ENCODE measurements around the gene RERE. TPM values are rescaled to one million over a fixed set of nuclear protein-coding genes. Genes with fewer than 3 reads are reported as not detected.

Gene RERE
- total RNA-seq, 2 experiments from 2014 or later, result 45.8 to 57.1 TPM

DNA sequence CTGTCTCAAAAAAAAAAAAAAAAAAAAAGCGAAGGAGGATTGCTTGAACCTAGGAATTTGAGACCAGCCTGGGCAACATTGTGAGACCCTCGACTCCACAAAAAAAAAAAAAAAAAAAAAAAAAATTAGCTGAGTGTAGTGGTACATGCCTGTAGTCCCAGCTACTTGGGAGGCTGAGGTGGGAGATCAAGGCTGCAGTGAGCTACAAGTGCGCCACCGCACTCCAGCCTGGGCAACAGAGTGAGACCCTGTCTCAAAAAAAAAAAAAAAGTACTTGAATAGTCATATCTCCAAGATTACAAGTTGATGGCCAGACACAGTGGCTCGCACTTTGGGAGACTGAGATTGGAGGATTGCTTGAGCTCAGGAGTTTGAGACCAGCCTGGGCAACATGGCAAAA, 33.6 kb upstream of the RERE start:
- no peak overlapping the region for H3K27ac Mint-ChIP-seq
- no peaks in the 10 kb centered on the region for H3K27me3 Mint-ChIP-seq
- DNase-seq (no peak), ATAC-seq (no peak)
- no peak overlapping the region for H3K4me3 Mint-ChIP-seq
- TF ChIP-seq, protein P1, sequence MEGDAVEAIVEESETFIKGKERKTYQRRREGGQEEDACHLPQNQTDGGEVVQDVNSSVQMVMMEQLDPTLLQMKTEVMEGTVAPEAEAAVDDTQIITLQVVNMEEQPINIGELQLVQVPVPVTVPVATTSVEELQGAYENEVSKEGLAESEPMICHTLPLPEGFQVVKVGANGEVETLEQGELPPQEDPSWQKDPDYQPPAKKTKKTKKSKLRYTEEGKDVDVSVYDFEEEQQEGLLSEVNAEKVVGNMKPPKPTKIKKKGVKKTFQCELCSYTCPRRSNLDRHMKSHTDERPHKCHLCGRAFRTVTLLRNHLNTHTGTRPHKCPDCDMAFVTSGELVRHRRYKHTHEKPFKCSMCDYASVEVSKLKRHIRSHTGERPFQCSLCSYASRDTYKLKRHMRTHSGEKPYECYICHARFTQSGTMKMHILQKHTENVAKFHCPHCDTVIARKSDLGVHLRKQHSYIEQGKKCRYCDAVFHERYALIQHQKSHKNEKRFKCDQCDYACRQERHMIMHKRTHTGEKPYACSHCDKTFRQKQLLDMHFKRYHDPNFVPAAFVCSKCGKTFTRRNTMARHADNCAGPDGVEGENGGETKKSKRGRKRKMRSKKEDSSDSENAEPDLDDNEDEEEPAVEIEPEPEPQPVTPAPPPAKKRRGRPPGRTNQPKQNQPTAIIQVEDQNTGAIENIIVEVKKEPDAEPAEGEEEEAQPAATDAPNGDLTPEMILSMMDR (IDR thresholded peaks at IDR 0.05), result no peak
- intact Hi-C loops (cut with micrococcal nuclease), result no loop called here
- peaks cover 3% of the 10 kb centered on the region for H3K36me3 Mint-ChIP-seq (ENCODE audit: low read depth)
- POLR2A ChIA-PET, result no interaction called here
- CTCF ChIA-PET, result interaction anchor here (0.6 to 6.1 kb wide), 5 partner anchors 9 to 282 kb away, joined by 3 to 104 read pairs (median 42); no protein-coding TSS in a partner anchor
- no peaks in the 10 kb centered on the region for H3K4me1 Mint-ChIP-seq (ENCODE audit: low read depth)
- no peaks in the 10 kb centered on the region for H3K9me3 Mint-ChIP-seq

DNA sequence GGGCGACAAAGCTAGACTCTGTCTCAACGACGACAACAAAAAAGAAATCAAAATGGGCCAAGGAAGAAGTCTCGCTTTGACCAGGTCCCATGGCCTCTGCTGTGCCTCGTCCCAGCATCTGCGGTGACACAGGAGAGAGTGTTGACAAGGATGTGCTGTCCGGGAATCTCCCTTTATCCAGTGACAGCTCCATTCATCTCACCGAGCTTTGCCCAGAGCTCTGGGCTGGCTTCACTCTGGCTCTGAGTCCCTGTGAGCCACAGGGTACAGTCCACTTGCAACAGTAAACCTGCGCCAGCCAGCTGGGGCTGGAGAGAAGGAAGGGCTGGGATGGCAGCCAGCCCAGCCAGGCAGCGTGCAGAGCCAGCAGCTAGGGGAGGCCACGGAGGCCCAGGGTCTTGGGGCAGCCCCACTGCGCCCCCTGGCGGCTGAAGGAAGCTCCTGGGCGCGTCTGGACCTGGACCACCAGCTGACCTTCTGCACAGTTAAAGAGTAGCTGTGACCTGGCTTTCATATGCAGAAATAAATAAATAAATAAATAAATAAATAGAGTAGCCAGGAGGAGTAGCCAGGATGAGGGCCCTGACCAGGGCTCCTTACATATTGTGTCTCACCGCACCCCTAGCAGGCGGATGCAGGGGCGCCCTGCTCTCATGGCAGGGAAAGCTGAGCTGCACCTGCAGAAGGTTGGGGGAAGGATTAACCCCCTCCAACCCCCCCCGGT, 31.4 kb upstream of the RERE start:
- TF ChIP-seq, protein P1 (IDR thresholded peaks at IDR 0.05), result peak; percentile 96
- ChIA-PET POLR2A (interaction anchor here (1.0 to 3.3 kb wide), 4 partner anchors 9 to 16 kb away, joined by 3 to 20 read pairs (median 4); no protein-coding TSS in a partner anchor), CTCF (interaction anchor here (0.6 to 6.1 kb wide), 100 partner anchors 11 to 1061 kb away, joined by 3 to 104 read pairs (median 5); partner anchors contain the start of gene RERE)
- H3K27ac Mint-ChIP-seq, result no peak overlapping the region
- peak; percentile 96 for ATAC-seq
- no peaks in the 10 kb centered on the region for H3K9me3 Mint-ChIP-seq
- H3K27me3 Mint-ChIP-seq, result no peaks in the 10 kb centered on the region
- H3K4me3 Mint-ChIP-seq, result no peak overlapping the region
- intact Hi-C loops (cut with micrococcal nuclease), result loop anchor here (5.0 to 10.0 kb wide), 2 partner anchors 124 to 287 kb away; no protein-coding TSS in a partner anchor
- no peaks in the 10 kb centered on the region for H3K4me1 Mint-ChIP-seq (ENCODE audit: low read depth)
- no peaks in the 10 kb centered on the region for H3K36me3 Mint-ChIP-seq (ENCODE audit: low read depth)
- peak; percentile 87 for DNase-seq

DNA sequence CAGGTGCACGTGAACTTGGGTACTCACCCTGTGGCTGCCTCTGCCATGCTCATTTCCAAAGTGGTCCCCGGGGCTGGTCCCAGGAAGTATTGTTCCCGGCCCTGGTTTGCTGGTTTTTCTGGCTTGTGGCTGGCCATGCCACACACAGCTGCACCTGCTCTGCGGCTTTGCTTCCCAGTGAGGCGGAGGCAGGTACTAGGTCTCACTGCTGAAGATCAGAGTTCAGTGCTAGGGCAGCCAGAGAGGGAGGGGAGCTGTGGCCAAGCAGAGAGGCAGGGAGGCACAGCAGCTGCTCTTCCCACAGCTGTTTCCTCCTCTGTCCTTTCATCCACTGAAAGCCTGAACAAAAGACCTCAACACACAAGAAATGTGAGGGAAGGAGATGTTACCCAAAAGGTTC, 30.6 kb upstream of the RERE start:
- Mint-ChIP-seq H3K27me3 (no peaks in the 10 kb centered on the region), H3K4me1 (ENCODE audit: low read depth) (no peaks in the 10 kb centered on the region), H3K36me3 (ENCODE audit: low read depth) (no peaks in the 10 kb centered on the region), H3K27ac (no peak overlapping the region), H3K9me3 (no peaks in the 10 kb centered on the region), H3K4me3 (no peak overlapping the region)
- CTCF ChIA-PET, result interaction anchor here (0.7 to 6.1 kb wide), 51 partner anchors 10 to 439 kb away, joined by 3 to 104 read pairs (median 6); partner anchors contain the start of gene RERE
- TF ChIP-seq, protein P1 (IDR thresholded peaks at IDR 0.05), result no peak
- DNase-seq, result no peak
- intact Hi-C loops (cut with micrococcal nuclease), result loop anchor here (5.0 to 10.0 kb wide), 2 partner anchors 123 to 286 kb away; no protein-coding TSS in a partner anchor
- ATAC-seq, result no peak
- POLR2A ChIA-PET, result interaction anchor here (0.7 to 3.3 kb wide), 3 partner anchors 11 to 231 kb away, joined by 3 to 20 read pairs (median 4); no protein-coding TSS in a partner anchor

DNA sequence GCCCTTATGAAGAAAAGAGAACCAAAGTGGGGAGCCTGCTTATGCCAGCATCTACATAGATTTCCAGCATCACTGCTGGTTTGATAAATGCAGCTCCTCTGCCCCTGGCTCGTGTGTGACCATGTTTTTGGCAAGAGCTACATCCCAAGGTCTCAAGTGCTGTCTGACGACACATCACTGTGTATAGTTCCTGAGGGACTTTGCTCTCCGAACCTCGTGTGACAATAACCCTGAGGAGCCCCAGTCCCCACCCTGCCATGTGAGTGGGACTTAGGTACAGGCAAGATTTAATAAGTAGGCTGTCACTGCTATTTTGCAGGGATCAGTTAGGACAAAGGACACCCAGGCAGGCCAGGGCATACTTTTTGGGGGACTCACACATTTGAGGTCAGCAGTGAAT, 28.8 kb upstream of the RERE start:
- Mint-ChIP-seq H3K27me3 (no peaks in the 10 kb centered on the region), H3K4me1 (ENCODE audit: low read depth) (no peaks in the 10 kb centered on the region), H3K4me3 (no peak overlapping the region), H3K9me3 (no peaks in the 10 kb centered on the region), H3K36me3 (ENCODE audit: low read depth) (no peaks in the 10 kb centered on the region), H3K27ac (no peak overlapping the region)
- intact Hi-C loops (cut with micrococcal nuclease), result loop anchor here (5.0 to 10.0 kb wide), 2 partner anchors 121 to 284 kb away; no protein-coding TSS in a partner anchor
- POLR2A ChIA-PET, result interaction anchor here (0.8 to 1.7 kb wide), 3 partner anchors 10 to 21 kb away, joined by 3 to 4 read pairs (median 3); no protein-coding TSS in a partner anchor
- ATAC-seq, result no peak
- no peak for DNase-seq
- CTCF ChIA-PET, result interaction anchor here (0.9 to 1.8 kb wide), 2 partner anchors 121 to 284 kb away, joined by 3 to 6 read pairs; no protein-coding TSS in a partner anchor
- TF ChIP-seq, protein P1 (IDR thresholded peaks at IDR 0.05), result no peak
